DOHH2 (cell line): ENCODE data around the gene HIVEP3.
A peak's percentile ranks its signal among the peaks of the same experiment; 100 is the strongest.

Experiments
- H3F3A ChIP-seq: fragments of 200-600 bp; sonication (generic), shearing (Covaris generic); 2 replicates; pipeline ENCODE4 v1.6.0; 2016; ENCODE audit warnings: antibody characterized with exemption, mild to moderate bottlenecking; ENCODE audit not compliant: control insufficient read depth, insufficient read depth
- H3K27ac ChIP-seq: fragments of 200-600 bp; sonication (generic); 2 replicates; pipeline ENCODE4 v1.5.1; 2014; ENCODE audit warnings: low read depth, mild to moderate bottlenecking, low read length, moderate library complexity
- H3K27me3 ChIP-seq: fragments of 200-600 bp; sonication (generic); 2 replicates; pipeline ENCODE4 v1.6.1; 2014; ENCODE audit warnings: mild to moderate bottlenecking, low read length, mixed read lengths; ENCODE audit not compliant: control insufficient read depth
- H3K36me3 ChIP-seq: fragments of 200-600 bp; sonication (generic); 2 replicates; pipeline ENCODE4 v1.6.1; 2014; ENCODE audit warnings: mild to moderate bottlenecking, low read length, moderate library complexity, mixed read lengths; ENCODE audit not compliant: control insufficient read depth
- H3K4me1 ChIP-seq: fragments of 200-600 bp; sonication (generic); 2 replicates; pipeline ENCODE4 v1.6.1; 2014; ENCODE audit warnings: mild to moderate bottlenecking, low read length, mixed read lengths; ENCODE audit not compliant: control insufficient read depth
- H3K4me2 ChIP-seq: fragments of 200-600 bp; sonication (generic); 2 replicates; pipeline ENCODE4 v1.6.0; 2014; ENCODE audit warnings: mild to moderate bottlenecking, low read length, moderate library complexity
- H3K4me3 ChIP-seq: fragments of 200-600 bp; sonication (generic); 2 replicates; pipeline ENCODE4 v1.5.1; 2014; ENCODE audit warnings: mild to moderate bottlenecking, low read length, mixed read lengths
- H3K79me2 ChIP-seq: fragments of 200-600 bp; sonication (generic); 2 replicates; pipeline ENCODE4 v1.6.1; 2014; ENCODE audit warnings: mild to moderate bottlenecking, low read length, mixed read lengths; ENCODE audit not compliant: control insufficient read depth
- H3K9me2 ChIP-seq: fragments of 200-600 bp; sonication (generic); replicated peaks from 2 replicates; pipeline ENCODE4 v1.6.1; 2014; ENCODE audit warnings: mild to moderate bottlenecking, low read length, mixed read lengths; ENCODE audit not compliant: control insufficient read depth
- H3K9me3 ChIP-seq: fragments of 200-600 bp; sonication (generic); 2 replicates; pipeline ENCODE4 v1.6.1; 2014; ENCODE audit warnings: antibody characterized with exemption, low read length, mixed read lengths; ENCODE audit not compliant: control insufficient read depth, insufficient read depth
- H4K20me1 ChIP-seq: fragments of 200-600 bp; sonication (generic); 2 replicates; pipeline ENCODE4 v1.6.0; 2014; ENCODE audit warnings: low read depth, mild to moderate bottlenecking, antibody characterized with exemption, low read length, moderate library complexity; ENCODE audit not compliant: control insufficient read depth, insufficient read depth
- EZH2phosphoT487 ChIP-seq: fragments of 200-600 bp; sonication (generic); IDR thresholded peaks from 2 replicates; pipeline ENCODE4 v1.6.1; 2017; ENCODE audit warnings: borderline replicate concordance, mild to moderate bottlenecking, antibody characterized with exemption, low read length, moderate library complexity, mixed read lengths
- TF ChIP-seq, protein P1 (sequence below): fragments of 200-600 bp; sonication (generic); IDR thresholded peaks from one replicate; pipeline ENCODE4 v1.5.1; 2014; ENCODE audit warnings: antibody characterized with exemption, mild to moderate bottlenecking, low read depth, low read length; ENCODE audit not compliant: poor library complexity, severe bottlenecking

The HIVEP3 gene

DNA sequence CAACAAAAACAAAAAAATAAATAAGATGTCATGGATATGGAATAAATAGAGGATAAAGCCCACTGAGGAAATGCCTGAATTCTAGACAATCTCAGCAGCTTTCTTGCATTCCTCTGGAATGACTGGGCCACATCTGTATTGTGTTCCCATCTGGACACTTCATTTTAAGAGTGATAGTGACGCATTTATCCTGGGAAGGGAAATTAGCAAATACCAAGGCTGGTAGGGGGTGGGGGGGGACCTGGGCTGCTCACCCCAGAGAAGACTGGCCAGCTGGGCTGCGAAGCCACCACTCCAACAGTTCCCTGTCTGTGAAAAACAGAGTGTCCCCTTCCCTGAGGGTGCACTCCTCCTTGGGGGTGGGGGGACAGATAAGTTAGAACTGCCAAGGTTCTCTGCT, 106.3 kb downstream of the HIVEP3 start:
- Histone ChIP-seq H3F3A (no peaks in the 10 kb centered on the region), H3K9me2 (no peaks in the 10 kb centered on the region), H3K4me1 (no peaks in the 10 kb centered on the region), H4K20me1 (no peaks in the 10 kb centered on the region), H3K79me2 (no peaks in the 10 kb centered on the region), H3K27ac (no peak overlapping the region), H3K27me3 (peaks cover 3% of the 10 kb centered on the region; the same call in 1 of the 2 replicates), H3K4me3 (no peak overlapping the region), H3K9me3 (no peaks in the 10 kb centered on the region), H3K4me2 (no peak overlapping the region), H3K36me3 (no peaks in the 10 kb centered on the region)
- TF ChIP-seq EZH2phosphoT487 = no peak
- TF ChIP-seq, protein P1, sequence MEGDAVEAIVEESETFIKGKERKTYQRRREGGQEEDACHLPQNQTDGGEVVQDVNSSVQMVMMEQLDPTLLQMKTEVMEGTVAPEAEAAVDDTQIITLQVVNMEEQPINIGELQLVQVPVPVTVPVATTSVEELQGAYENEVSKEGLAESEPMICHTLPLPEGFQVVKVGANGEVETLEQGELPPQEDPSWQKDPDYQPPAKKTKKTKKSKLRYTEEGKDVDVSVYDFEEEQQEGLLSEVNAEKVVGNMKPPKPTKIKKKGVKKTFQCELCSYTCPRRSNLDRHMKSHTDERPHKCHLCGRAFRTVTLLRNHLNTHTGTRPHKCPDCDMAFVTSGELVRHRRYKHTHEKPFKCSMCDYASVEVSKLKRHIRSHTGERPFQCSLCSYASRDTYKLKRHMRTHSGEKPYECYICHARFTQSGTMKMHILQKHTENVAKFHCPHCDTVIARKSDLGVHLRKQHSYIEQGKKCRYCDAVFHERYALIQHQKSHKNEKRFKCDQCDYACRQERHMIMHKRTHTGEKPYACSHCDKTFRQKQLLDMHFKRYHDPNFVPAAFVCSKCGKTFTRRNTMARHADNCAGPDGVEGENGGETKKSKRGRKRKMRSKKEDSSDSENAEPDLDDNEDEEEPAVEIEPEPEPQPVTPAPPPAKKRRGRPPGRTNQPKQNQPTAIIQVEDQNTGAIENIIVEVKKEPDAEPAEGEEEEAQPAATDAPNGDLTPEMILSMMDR = no peak

DNA sequence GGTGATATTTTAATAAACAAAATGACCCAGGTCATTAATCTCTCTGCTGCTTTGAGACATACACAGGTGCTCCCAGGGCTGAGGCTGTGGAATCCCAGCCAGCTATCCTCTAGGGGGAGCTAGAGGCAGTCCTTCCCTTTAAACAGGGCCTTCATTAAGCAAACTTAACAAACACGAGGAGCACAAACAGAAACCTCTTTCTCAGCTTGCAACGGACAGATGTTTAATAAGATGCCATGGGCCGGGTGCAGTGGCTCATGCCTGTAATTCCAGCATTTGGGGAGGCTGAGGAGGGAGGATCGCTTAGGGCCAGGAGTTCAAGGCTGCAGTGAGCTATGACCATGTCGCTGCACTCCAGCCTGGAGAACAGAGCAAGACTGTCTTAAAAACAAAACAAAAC, 106.7 kb downstream of the HIVEP3 start:
- no peak overlapping the region for H3K4me3 ChIP-seq
- no peak overlapping the region for H3K27ac ChIP-seq
- H3K27me3 ChIP-seq = peaks cover 6% of the 10 kb centered on the region; the same call in 1 of the 2 replicates
- no peak for TF ChIP-seq EZH2phosphoT487
- TF ChIP-seq, protein P1 = peak; percentile 88
- H3K79me2 ChIP-seq = no peaks in the 10 kb centered on the region
- no peaks in the 10 kb centered on the region for H3K36me3 ChIP-seq
- no peaks in the 10 kb centered on the region for H3K9me3 ChIP-seq
- H3K4me1 ChIP-seq = no peaks in the 10 kb centered on the region
- H3F3A ChIP-seq = no peaks in the 10 kb centered on the region
- H3K4me2 ChIP-seq = no peak overlapping the region
- H4K20me1 ChIP-seq = no peaks in the 10 kb centered on the region
- H3K9me2 ChIP-seq = no peaks in the 10 kb centered on the region

DNA sequence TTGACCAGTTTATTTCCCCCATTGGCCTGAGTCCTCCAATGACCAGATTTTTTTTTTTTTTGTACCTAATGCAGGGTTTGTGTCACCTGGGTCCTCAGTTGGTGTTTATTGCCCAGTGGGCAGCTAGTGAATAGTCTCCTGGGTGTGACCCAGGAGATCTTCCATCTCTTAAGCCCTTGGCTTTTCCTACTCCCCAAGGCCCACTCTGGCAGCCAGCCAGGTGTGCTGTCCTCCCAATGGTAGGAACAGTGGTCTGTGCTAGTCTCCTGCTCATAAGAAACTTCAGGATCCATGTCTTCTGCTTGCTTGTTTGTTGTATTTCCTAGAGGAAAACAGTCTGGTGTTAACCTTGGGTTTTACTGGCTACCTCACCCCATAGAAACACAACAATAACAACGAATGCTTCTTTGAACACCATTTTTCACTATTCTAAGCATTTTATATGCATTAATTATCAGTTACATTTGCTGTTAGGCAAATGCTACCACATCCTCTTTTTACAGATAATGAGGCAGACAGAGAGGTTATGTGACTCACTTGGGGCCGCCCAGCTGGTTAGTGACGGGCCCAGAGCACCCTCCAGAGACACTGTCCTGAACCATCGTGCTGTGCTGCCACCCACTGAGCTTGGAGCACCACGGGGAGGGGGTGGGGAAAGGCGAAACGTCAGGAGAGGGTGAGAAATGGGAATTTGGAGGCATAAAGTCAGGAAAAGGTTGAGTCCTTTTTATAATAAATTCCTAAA, 107.5 kb downstream of the HIVEP3 start:
- Histone ChIP-seq H4K20me1 (no peaks in the 10 kb centered on the region), H3K4me2 (no peak overlapping the region), H3K9me3 (no peaks in the 10 kb centered on the region), H3K9me2 (no peaks in the 10 kb centered on the region), H3F3A (no peaks in the 10 kb centered on the region), H3K4me3 (no peak overlapping the region), H3K4me1 (no peaks in the 10 kb centered on the region), H3K27me3 (peaks cover 8% of the 10 kb centered on the region; the same call in 1 of the 2 replicates), H3K36me3 (no peaks in the 10 kb centered on the region), H3K27ac (no peak overlapping the region), H3K79me2 (no peaks in the 10 kb centered on the region)
- TF ChIP-seq EZH2phosphoT487 = no peak
- TF ChIP-seq, protein P1 = no peak
